ENCODE data around the gene MINDY2. TPM values are rescaled to one million over a fixed set of nuclear protein-coding genes. Genes with fewer than 3 reads are reported as not detected.

MINDY2 gene
- total RNA-seq, 6 experiments from 2014 or later = 4.2 to 8.8 (median 5.5) TPM

DNA sequence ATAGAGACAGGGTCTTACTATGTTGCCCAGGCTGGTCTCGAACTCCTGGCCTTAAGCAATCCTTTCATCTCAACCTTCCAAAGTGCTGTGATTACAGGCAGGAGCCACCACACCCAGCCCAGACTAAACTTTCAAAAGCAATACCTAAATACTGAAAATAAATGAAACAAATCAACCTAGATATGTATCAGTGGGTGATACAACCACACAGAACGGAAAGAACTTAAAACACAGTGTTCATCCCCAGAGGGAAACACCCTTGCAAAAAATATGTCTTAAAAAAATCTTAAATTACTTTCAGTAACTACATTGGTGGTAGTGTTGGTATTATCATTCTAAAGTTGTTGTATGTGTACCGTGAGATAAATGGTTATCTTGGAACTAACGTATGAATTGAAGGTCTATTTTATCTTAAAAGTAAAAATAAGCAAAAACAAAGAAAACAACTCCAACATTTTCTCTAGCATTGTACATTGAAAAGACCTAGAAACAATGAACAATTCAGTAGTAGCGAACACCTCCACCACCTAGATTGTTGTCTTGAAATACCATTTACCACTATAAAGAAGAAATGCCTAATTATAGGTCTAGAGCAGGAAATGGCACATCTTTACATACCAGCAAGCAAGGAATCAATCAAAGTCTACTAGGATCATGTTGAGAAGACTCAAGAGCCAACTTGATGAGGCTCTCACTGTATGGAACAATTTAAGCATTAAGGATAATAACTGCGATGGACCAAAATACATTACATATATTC lies 137.6 kb downstream of the MINDY2 start:
- H3K36me3 ChIP-seq = peaks cover 0 to 25% (median 9%) of the 10 kb centered on the region in 4 donors
- no peak for TF ChIP-seq POLR2A (IDR thresholded peaks at IDR 0.05)
- TF ChIP-seq, protein P1, sequence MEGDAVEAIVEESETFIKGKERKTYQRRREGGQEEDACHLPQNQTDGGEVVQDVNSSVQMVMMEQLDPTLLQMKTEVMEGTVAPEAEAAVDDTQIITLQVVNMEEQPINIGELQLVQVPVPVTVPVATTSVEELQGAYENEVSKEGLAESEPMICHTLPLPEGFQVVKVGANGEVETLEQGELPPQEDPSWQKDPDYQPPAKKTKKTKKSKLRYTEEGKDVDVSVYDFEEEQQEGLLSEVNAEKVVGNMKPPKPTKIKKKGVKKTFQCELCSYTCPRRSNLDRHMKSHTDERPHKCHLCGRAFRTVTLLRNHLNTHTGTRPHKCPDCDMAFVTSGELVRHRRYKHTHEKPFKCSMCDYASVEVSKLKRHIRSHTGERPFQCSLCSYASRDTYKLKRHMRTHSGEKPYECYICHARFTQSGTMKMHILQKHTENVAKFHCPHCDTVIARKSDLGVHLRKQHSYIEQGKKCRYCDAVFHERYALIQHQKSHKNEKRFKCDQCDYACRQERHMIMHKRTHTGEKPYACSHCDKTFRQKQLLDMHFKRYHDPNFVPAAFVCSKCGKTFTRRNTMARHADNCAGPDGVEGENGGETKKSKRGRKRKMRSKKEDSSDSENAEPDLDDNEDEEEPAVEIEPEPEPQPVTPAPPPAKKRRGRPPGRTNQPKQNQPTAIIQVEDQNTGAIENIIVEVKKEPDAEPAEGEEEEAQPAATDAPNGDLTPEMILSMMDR (IDR thresholded peaks at IDR 0.05) = no peak
- H3K4me3 ChIP-seq = no peak overlapping the region
- no peaks in the 10 kb centered on the region for H3K9me3 ChIP-seq
- H3K4me1 ChIP-seq = no peaks in the 10 kb centered on the region
- intact Hi-C loops (cut with DNase I) = no loop called here
- no peak overlapping the region for H3K27ac ChIP-seq
- no peak for ATAC-seq
- no peaks in the 10 kb centered on the region for H3K27me3 ChIP-seq
- no peak for DNase-seq
- WGBS (ENCODE audit: insufficient coverage, low coverage, low lambda C conversion rate, missing lambda C conversion rate) = 92% methylated on average over 6 of the region's 6 CpGs

DNA sequence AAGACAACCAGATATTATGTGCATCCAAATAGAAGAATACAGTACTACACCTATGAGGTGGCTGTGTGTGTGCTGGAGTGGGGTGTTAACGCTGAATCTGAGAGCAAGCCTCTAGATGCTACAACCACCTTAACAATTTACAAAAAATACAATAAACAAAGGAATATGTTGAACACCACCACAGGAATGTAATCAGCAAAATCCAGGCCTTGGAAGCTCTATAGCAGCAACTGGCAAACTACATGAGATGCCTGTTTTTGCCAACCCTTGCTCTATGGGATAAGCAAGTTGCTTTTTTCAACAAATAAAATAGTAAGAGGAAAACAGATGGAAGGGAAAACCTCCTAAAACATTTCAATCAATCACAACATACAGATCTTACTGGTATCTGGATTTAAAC lies 138.5 kb downstream of the MINDY2 start:
- TF ChIP-seq, protein P1 (IDR thresholded peaks at IDR 0.05) = no peak
- no peak for TF ChIP-seq POLR2A (IDR thresholded peaks at IDR 0.05)
- Histone ChIP-seq H3K27ac (no peak overlapping the region), H3K4me3 (no peak overlapping the region), H3K4me1 (no peaks in the 10 kb centered on the region), H3K9me3 (no peaks in the 10 kb centered on the region), H3K36me3 (peaks cover 0 to 34% (median 9%) of the 10 kb centered on the region in 4 donors), H3K27me3 (no peaks in the 10 kb centered on the region)
- ATAC-seq (no peak), DNase-seq (no peak)
- WGBS (ENCODE audit: insufficient coverage, low coverage, low lambda C conversion rate, missing lambda C conversion rate) = no CpG with 5 or more reads among the region's 1 CpG
- intact Hi-C loops (cut with DNase I) = no loop called here

DNA sequence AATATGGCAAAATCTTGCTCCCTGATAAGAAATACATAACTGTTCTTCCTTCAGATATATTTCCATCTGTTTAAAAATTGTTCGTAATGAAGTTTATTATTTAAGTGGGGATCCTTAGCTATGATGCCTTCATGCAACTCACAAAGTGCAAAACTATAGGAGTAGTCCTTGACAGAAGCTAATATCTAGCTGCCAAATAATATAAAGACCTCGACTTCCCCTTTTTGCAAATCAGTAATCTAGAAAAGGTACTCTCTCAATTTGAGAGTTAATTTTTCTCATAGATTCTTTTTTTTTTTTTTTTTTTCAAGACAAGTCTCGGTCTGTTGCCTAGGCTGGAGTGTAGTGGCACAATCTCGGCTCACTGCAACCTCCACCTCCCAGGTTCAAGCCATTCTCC lies 139.4 kb downstream of the MINDY2 start:
- ATAC-seq (no peak), DNase-seq (no peak)
- Histone ChIP-seq H3K27ac (no peak overlapping the region), H3K36me3 (peaks cover 0 to 41% (median 9%) of the 10 kb centered on the region in 4 donors), H3K4me3 (no peak overlapping the region), H3K27me3 (no peaks in the 10 kb centered on the region), H3K9me3 (no peaks in the 10 kb centered on the region), H3K4me1 (no peaks in the 10 kb centered on the region)
- intact Hi-C loops (cut with DNase I) = no loop called here
- 92% methylated on average over 3 of the region's 4 CpGs for WGBS (ENCODE audit: insufficient coverage, low coverage, low lambda C conversion rate, missing lambda C conversion rate)
- TF ChIP-seq POLR2A (IDR thresholded peaks at IDR 0.05) = no peak
- TF ChIP-seq, protein P1 (IDR thresholded peaks at IDR 0.05) = no peak

Small RNA genes lying within 50 kb of the gene (small RNA-seq; reads per million reads assigned to genes)
- gene RF00012 (0 reads per million in 2 experiments), gene ZNF444P1 (0 reads per million in 2 experiments)

Other genes starting within 250 kb of the MINDY2 start
- gene ADAM10, start 21.6 kb upstream of the MINDY2 start, total RNA-seq = 10 to 100 TPM; 24.1 to 78.1 (median 43.3) TPM
- gene SLTM, start 162.4 kb downstream of the MINDY2 start, total RNA-seq = 10 to 100 TPM; 27.7 to 39.4 (median 30.2) TPM
- gene RNF111, start 216.4 kb downstream of the MINDY2 start, total RNA-seq = 10 to 100 TPM in 4 of 6 experiments, 1 to 10 TPM in 2; 7.3 to 19.1 (median 13.4) TPM

All from right lobe of liver (tissue), 6 donors.